ENCODE measurements around the gene DGKQ. TPM values are rescaled to one million over a fixed set of nuclear protein-coding genes. Genes with fewer than 3 reads are reported as not detected.

DGKQ gene
- total RNA-seq, 1 donor from 2014 or later = 18.8 TPM

DNA sequence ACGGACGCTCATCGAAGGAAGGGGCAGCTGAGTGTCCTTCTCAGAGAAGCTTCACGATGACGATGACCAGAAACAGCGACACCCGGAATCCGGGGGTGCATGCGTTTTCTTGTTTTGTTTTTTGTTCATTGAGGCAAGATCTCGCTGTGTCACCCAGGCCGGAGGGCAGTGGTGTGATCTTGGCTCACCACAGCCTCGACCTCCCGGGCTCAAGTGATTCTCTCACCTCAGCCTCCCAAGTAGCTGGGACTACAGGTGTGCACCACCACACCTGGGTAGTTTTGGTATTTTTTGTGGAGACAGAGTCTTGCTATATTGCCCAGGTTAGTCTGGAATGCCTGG lies 19.8 kb downstream of the DGKQ start:
- peaks cover 57% of the 10 kb centered on the region for H3K36me3 ChIP-seq

DNA sequence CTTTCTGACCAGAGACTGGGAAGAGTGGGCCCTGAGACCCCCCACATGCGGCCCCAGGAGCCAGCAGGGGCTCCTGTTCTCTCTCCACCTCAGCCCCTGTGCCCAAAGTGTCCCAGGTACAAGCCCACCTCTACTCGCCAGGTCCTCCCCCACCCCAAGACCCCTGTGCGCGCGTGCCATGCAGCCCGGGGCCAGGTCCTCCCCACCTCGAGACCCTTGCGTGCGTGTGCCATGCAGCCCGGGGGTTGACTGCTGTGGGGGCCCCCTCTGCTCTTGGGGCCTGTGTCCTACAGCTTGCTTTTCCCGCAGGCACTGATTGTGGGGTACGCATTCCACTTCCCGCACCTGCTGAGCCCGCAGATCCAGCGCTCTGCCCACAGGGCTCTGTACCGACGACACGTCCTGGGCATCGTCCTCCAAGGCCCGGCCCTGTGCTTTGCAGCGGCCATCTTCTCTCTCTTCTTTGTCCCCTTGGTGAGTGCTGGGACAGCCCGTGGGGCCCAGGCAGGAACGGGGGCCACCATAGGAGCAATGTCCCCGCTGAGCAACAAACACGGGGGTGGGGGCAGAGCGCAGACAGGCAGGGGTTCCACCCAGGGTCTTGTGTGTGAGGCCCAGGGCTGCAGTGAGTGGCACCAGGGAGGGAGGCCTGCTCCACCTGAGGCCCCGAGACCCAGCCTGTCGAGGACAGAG lies 20.3 kb downstream of the DGKQ start:
- peaks cover 52% of the 10 kb centered on the region for H3K36me3 ChIP-seq

More for the DNA sequence above, 19.8 kb downstream of the DGKQ start:
- Histone ChIP-seq H3K4me1 (no peaks in the 10 kb centered on the region), H3K27me3 (ENCODE audit: low read depth) (no peaks in the 10 kb centered on the region), H3K9me3 (no peaks in the 10 kb centered on the region), H3K27ac (no peak overlapping the region), H3K4me3 (no peak overlapping the region)
- intact Hi-C loops (cut with DNase I) = no loop called here
- DNase-seq (no peak), ATAC-seq (no peak)
- TF ChIP-seq, protein P1, sequence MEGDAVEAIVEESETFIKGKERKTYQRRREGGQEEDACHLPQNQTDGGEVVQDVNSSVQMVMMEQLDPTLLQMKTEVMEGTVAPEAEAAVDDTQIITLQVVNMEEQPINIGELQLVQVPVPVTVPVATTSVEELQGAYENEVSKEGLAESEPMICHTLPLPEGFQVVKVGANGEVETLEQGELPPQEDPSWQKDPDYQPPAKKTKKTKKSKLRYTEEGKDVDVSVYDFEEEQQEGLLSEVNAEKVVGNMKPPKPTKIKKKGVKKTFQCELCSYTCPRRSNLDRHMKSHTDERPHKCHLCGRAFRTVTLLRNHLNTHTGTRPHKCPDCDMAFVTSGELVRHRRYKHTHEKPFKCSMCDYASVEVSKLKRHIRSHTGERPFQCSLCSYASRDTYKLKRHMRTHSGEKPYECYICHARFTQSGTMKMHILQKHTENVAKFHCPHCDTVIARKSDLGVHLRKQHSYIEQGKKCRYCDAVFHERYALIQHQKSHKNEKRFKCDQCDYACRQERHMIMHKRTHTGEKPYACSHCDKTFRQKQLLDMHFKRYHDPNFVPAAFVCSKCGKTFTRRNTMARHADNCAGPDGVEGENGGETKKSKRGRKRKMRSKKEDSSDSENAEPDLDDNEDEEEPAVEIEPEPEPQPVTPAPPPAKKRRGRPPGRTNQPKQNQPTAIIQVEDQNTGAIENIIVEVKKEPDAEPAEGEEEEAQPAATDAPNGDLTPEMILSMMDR (IDR thresholded peaks at IDR 0.05) = no peak

DNA sequence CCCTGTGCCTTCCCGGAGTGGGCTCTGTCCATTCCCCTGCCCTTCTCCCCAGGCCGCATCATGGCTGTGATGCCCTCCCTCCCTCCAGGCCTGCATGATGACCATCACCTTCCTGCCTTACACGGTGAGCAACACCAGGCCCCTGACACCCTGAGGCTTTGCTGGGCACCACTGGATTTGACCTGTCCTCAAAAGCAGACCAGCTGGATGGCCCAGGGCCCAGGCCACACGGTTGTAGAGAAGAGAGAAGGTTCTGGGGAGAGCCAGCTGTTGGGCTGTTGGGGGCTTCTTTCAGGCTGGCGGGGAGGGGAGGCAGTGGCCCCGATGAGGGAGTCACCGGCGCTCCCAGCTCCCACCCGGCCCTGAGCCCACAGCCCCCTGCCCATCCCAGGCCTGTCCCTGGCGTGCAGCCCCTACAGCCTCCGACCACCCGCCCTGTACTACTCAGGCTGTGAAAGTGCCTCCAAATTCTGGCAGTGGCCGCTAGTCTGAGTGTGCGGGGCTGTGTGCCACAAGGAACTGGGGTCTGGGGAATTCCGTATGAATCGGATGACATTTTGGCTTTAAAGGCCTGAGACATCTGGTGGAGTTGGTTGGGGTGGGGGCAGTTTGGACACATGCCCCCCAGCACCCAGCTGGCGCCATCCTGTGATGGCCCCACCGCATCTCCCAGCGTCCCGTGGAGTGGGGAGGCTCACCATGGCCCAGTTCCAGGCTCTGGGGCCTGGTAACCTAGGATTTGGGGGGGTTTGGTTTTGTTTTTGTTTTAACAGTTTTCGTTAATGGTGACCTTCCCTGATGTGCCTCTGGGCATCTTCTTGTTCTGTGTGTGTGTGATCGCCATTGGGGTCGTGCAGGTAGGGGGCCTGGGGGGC lies 21.5 kb downstream of the DGKQ start:
- Histone ChIP-seq H3K27ac (no peak overlapping the region), H3K27me3 (ENCODE audit: low read depth) (no peaks in the 10 kb centered on the region), H3K9me3 (no peaks in the 10 kb centered on the region), H3K36me3 (peaks cover 43% of the 10 kb centered on the region), H3K4me1 (no peaks in the 10 kb centered on the region), H3K4me3 (no peak overlapping the region)
- DNase-seq = no peak
- intact Hi-C loops (cut with DNase I) = no loop called here
- TF ChIP-seq, protein P1 (IDR thresholded peaks at IDR 0.05) = no peak
- no peak for ATAC-seq

More for the DNA sequence above, 20.3 kb downstream of the DGKQ start:
- DNase-seq (no peak), ATAC-seq (no peak)
- Histone ChIP-seq H3K27ac (no peak overlapping the region), H3K9me3 (no peaks in the 10 kb centered on the region), H3K4me3 (no peak overlapping the region), H3K27me3 (ENCODE audit: low read depth) (no peaks in the 10 kb centered on the region), H3K4me1 (no peaks in the 10 kb centered on the region)
- intact Hi-C loops (cut with DNase I) = no loop called here
- TF ChIP-seq, protein P1 (IDR thresholded peaks at IDR 0.05) = no peak

DNA sequence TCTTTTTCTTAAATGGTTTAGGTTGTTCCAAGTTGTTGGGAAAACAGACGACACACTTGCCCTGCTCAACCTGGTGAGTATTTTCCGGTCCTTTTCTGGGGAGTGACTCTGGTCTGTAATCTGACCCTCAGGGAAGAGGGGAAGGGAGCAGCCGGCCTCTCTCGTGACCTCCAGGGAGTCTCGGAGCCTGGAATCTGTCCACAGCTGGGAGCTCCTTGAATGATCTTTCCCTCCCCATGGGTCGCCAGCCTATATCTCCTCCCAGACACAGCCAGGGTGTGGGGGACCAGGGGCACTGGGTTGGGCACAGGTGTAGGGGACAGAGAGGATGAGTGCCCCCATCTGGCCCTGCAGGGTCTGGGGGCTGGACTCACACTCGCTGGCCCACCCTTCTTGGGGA lies 22.2 kb downstream of the DGKQ start:
- no peaks in the 10 kb centered on the region for H3K9me3 ChIP-seq
- H3K4me3 ChIP-seq = no peak overlapping the region
- intact Hi-C loops (cut with DNase I) = no loop called here
- H3K36me3 ChIP-seq = peaks cover 38% of the 10 kb centered on the region
- no peak overlapping the region for H3K27ac ChIP-seq
- no peak for DNase-seq
- no peaks in the 10 kb centered on the region for H3K4me1 ChIP-seq
- TF ChIP-seq, protein P1 (IDR thresholded peaks at IDR 0.05) = no peak
- H3K27me3 ChIP-seq (ENCODE audit: low read depth) = no peaks in the 10 kb centered on the region
- no peak for ATAC-seq

DNA sequence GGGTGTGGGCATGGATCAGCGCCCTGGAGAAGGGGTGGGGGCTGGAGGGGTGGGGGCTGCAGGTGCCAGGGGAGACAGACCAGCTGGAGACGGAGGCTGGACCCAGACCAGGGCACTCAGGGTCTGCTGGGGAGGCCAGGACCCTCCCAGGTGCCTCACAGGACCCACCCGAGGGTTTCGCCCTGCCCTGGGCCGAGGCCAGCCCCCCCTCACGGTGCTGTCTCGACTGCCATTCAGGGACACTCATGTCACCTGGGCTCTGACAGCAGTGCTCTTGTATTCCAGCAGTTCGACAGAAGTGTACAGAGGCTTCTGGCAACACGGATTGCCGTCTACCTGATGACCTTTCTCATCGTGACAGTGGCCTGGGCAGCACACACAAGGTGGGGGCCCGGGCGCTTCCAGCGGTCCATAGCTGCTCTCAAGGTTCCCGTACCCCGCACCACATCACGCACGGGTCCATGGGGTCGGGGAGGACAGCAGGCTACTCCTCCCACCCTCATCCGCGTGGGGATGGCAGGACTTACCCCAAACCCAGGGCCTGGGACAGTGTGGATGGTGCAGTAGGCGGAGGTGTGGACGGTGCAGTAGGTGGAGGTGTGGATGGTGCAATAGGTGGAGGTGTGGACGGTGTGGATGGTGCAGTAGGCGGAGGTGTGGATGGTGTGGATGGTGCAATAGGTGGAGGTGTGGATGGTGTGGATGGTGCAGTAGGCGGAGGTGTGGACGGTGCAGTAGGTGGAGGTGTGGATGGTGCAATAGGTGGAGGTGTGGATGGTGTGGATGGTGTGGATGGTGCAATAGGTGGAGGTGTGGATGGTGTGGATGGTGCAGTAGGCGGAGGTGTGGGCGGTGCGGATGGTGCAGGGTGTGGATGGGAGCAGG lies 23.0 kb downstream of the DGKQ start:
- Histone ChIP-seq H3K27ac (no peak overlapping the region), H3K27me3 (ENCODE audit: low read depth) (no peaks in the 10 kb centered on the region), H3K9me3 (no peaks in the 10 kb centered on the region), H3K36me3 (peaks cover 30% of the 10 kb centered on the region), H3K4me3 (no peak overlapping the region), H3K4me1 (no peaks in the 10 kb centered on the region)
- ATAC-seq (no peak), DNase-seq (no peak)
- intact Hi-C loops (cut with DNase I) = no loop called here
- TF ChIP-seq, protein P1 (IDR thresholded peaks at IDR 0.05) = no peak
